HepG2 (cell line): Measurements from ENCODE around the gene CAMK2N2. TPM values are rescaled to one million over a fixed set of nuclear protein-coding genes. Genes with fewer than 3 reads are reported as not detected.

Source experiments
- ATAC-seq: fragments of 200-7000 bp; cut with Tn5 transposase; 3 replicates; pipeline ENCODE4 v1.9.1; 2020; ENCODE audit warnings: mild to moderate bottlenecking, moderate library complexity
- BruUV-seq: library from RNA; stranded (reverse); fragments of 400-500 nt; replicated peaks from 2 replicates; lab custom pipeline; 2021; lab: Mats Ljungman, UMichigan
- CTCF ChIA-PET: fragments of 300-600 bp; formaldehyde crosslinking; extraction: SDS; loops from one replicate; lab custom pipeline; 2021; ENCODE audit warnings: low total read pairs, inconsistent platforms, low intra/inter-chr PET ratio; lab: Yijun Ruan, JAX
- POLR2A ChIA-PET: fragments of 350-600 bp; sonication (Branson Sonifier 250); formaldehyde crosslinking; loops from one replicate; lab custom pipeline; 2020; ENCODE audit warnings: antibody characterized with exemption, inconsistent platforms; lab: Yijun Ruan, JAX
- DNase-seq: peaks from one replicate; pipeline ENCODE4 v3.0.0-alpha.2; 2015; ENCODE audit warnings: low spot score
- FAIRE-seq: peaks from 3 replicates; lab custom pipeline; 2011; peaks lifted over from hg19 to GRCh38; lab: Jason Lieb, UNC
- H2AFZ ChIP-seq: one replicate; pipeline ENCODE4 v1.6.1; 2011; ENCODE audit warnings: low read length, inconsistent platforms
- H3K27ac ChIP-seq: fragments of 300-600 bp; 3 replicates; pipeline ENCODE4 v1.8.0; 2011; ENCODE audit warnings: mixed run types, mild to moderate bottlenecking, mixed read lengths, low read length, inconsistent platforms; ENCODE audit not compliant: insufficient read depth; ENCODE audit errors: extremely low read length
- H3K27me3 ChIP-seq, 2 experiments: fragments of 200-600 bp in 1 of 2; 2 replicates in 1 of 2; 3 replicates in 1 of 2; pipeline versions ENCODE4 v1.6.0 to v1.8.0; 2011; ENCODE audit warnings: low read length in 2 of 2, mild to moderate bottlenecking in 2 of 2, moderate library complexity in 2 of 2, inconsistent platforms in 1 of 2; ENCODE audit not compliant: insufficient read depth in 2 of 2, control insufficient read depth in 1 of 2
- H3K36me3 ChIP-seq, 2 experiments: fragments of 200-600 bp in 1 of 2; replicated peaks in 1 of 2; 2 replicates in 1 of 2; 3 replicates in 1 of 2; pipeline versions ENCODE4 v1.5.1 to v1.8.0; 2011; ENCODE audit warnings: low read length in 2 of 2, inconsistent platforms in 1 of 2; ENCODE audit not compliant: insufficient read depth in 2 of 2, control insufficient read depth in 1 of 2
- H3K4me1 ChIP-seq: 2 replicates; pipeline ENCODE4 v1.5.1; 2012; ENCODE audit warnings: low read length, inconsistent platforms; ENCODE audit not compliant: insufficient read depth
- H3K4me2 ChIP-seq: 2 replicates; pipeline ENCODE4 v1.6.0; 2011; ENCODE audit warnings: low read depth, low read length, inconsistent platforms
- H3K4me3 ChIP-seq, 3 experiments: fragments of 200-600 bp in 1 of 3; sonication (generic), shearing (Covaris generic) in 1 of 3; replicated peaks in 1 of 3; 2 replicates each; pipeline ENCODE4 v1.5.1; 2011 to 2016; ENCODE audit warnings: low read length in 3 of 3, inconsistent platforms in 2 of 3, low read depth in 2 of 3, mild to moderate bottlenecking in 2 of 3, control low read depth in 1 of 3, mixed read lengths in 1 of 3; ENCODE audit not compliant: insufficient read depth in 1 of 3
- H3K79me2 ChIP-seq: one replicate; pipeline ENCODE4 v1.6.1; 2011; ENCODE audit warnings: low read length, inconsistent platforms; ENCODE audit not compliant: insufficient read depth
- H3K9ac ChIP-seq: 2 replicates; pipeline ENCODE4 v1.6.0; 2011; ENCODE audit warnings: mild to moderate bottlenecking, low read depth, low read length, inconsistent platforms; ENCODE audit not compliant: insufficient read depth
- H3K9me3 ChIP-seq: 2 replicates; pipeline ENCODE4 v1.5.1; 2012; ENCODE audit warnings: mild to moderate bottlenecking, low read length
- H4K20me1 ChIP-seq: 2 replicates; pipeline ENCODE4 v1.6.0; 2011; ENCODE audit warnings: inconsistent platforms, mild to moderate bottlenecking, low read length, moderate library complexity; ENCODE audit not compliant: insufficient read depth
- CSRNP2 ChIP-seq: sonication (generic); formaldehyde crosslinking; conservative IDR thresholded peaks from 2 replicates; pipeline ENCODE4 v1.8.0; 2022; ENCODE audit warnings: low read depth, missing genetic modification reagents
- HNRNPUL1 ChIP-seq: fragments of 200-400 bp; formaldehyde crosslinking; IDR thresholded peaks from 2 replicates; pipeline ENCODE4 v1.6.1; 2017; ENCODE audit warnings: low read depth, mild to moderate bottlenecking, low read length, moderate library complexity
- NBN ChIP-seq: fragments of 450-650 bp; conservative IDR thresholded peaks from 2 replicates; pipeline ENCODE4 v1.6.1; 2017
- STAT6 ChIP-seq: sonication (generic); formaldehyde crosslinking; IDR thresholded peaks from 2 replicates; pipeline ENCODE4 v1.4.0; 2020; ENCODE audit warnings: missing genetic modification reagents, mild to moderate bottlenecking, borderline replicate concordance
- TFAP4 ChIP-seq: sonication (generic); IDR thresholded peaks from 2 replicates; pipeline ENCODE4 v1.6.1; 2016; ENCODE audit warnings: low read depth, borderline replicate concordance
- UBTF ChIP-seq: sonication (generic); formaldehyde crosslinking; IDR thresholded peaks from 2 replicates; pipeline ENCODE4 v1.4.0; 2020; ENCODE audit warnings: mild to moderate bottlenecking, missing genetic modification reagents
- ZFX ChIP-seq: sonication (generic); formaldehyde crosslinking; IDR thresholded peaks from 2 replicates; pipeline ENCODE4 v1.4.0; 2020; ENCODE audit warnings: mild to moderate bottlenecking, low read depth, missing genetic modification reagents, moderate library complexity
- ZNF263 ChIP-seq: sonication (generic); formaldehyde crosslinking; IDR thresholded peaks from 2 replicates; pipeline ENCODE4 v1.4.0; 2020; ENCODE audit warnings: missing genetic modification reagents
- ZNF619 ChIP-seq: sonication (generic); formaldehyde crosslinking; IDR thresholded peaks from 2 replicates; pipeline ENCODE4 v1.4.0; 2020; ENCODE audit warnings: mild to moderate bottlenecking, missing genetic modification reagents
- WGBS: methylation state at CpG from one replicate; pipeline ENCODE4 v1.1.6; 2017; ENCODE audit warnings: low lambda C conversion rate; 5-methylcytosine and 5-hydroxymethylcytosine counted together
- in situ Hi-C: cut with HindIII; loops from 2 replicates; pipeline ENCODE4 v1.10.0; 2017; ENCODE audit warnings: low pct_unique_long_range_greater_than_20kb; ENCODE audit not compliant: extremely low pct_ligation_motif_present
- intact Hi-C: fragments of 100-400 bp; cut with micrococcal nuclease; formaldehyde crosslinking; loops from one replicate; pipeline ENCODE4 v1.10.0; 2022; ENCODE audit not compliant: unreplicated experiment
- polyA plus RNA-seq, 8 experiments: library from polyadenylated mRNA; depleted of rRNA in 3 of 8; stranded (reverse) in 7 of 8; unstranded in 1 of 8; fragments of >200 nt; fragmentation: Illumina TruSeq in 4 of 8; extraction: Trizol in 4 of 8; gene quantifications; 2 replicates each; pipeline versions ENCODE4 v1.2.1 to v1.2.3, GENCODE V29; 2011 to 2016; ENCODE audit warnings: low read depth in 4 of 8, missing spikeins in 1 of 8, mixed read lengths in 1 of 8; ENCODE audit not compliant: insufficient read depth in 1 of 8
- total RNA-seq, 5 experiments: library from RNA; depleted of rRNA; stranded (reverse); fragments of >200 nt; fragmentation: Illumina TruSeq; extraction: Trizol; gene quantifications; 2 replicates each; pipeline ENCODE4 v1.2.3, GENCODE V29; 2016; ENCODE audit warnings: low read depth in 1 of 5

Gene CAMK2N2
- total and polyA plus RNA-seq, 2 of the 13 experiments (the other 11 are each of a cell fraction or from before 2014, with no cell fraction given) = 0.12 to 0.27 TPM

GRCh38 chr3:184307915-184308314, 46.6 kb upstream of the CAMK2N2 start:
- Histone ChIP-seq H3K27me3 (no peaks in the 10 kb centered on the region; a peak in 1 of 5 replicates), H3K36me3 (peaks cover 23 to 61% of the 10 kb centered on the region in 2 experiments), H4K20me1 (no peaks in the 10 kb centered on the region), H3K27ac (no peak overlapping the region), H3K4me1 (no peaks in the 10 kb centered on the region), H3K9me3 (no peaks in the 10 kb centered on the region), H3K4me3 (no peak overlapping the region), H2AFZ (no peak overlapping the region), H3K4me2 (no peak overlapping the region)
- no TSS peak for BruUV-seq
- CTCF ChIA-PET = no interaction called here
- in situ Hi-C loops = no loop called here
- intact Hi-C loops = no loop called here
- 99% methylated on average over 9 of the region's 9 CpGs for WGBS
- no peak for TF ChIP-seq UBTF (CRISPR knock-in tag)
- TF ChIP-seq ZNF619 = no peak
- TF ChIP-seq HNRNPUL1 = no peak
- no peak for TF ChIP-seq STAT6
- no peak for TF ChIP-seq ZFX (CRISPR knock-in tag)
- TF ChIP-seq NBN = no peak
- no peak for TF ChIP-seq CSRNP2 (CRISPR knock-in tag)
- TF ChIP-seq ZNF263 (CRISPR knock-in tag) = no peak
- TF ChIP-seq TFAP4 = no peak
- TF ChIP-seq, all 625 proteins: peak for 0
- POLR2A ChIA-PET = no interaction called here
- ATAC-seq (no peak), FAIRE-seq (no peak), DNase-seq (no peak)
- H3K9ac ChIP-seq = no peak overlapping the region
- no peaks in the 10 kb centered on the region for H3K79me2 ChIP-seq
